ENCODE data around the gene ARID1B.

DNA sequence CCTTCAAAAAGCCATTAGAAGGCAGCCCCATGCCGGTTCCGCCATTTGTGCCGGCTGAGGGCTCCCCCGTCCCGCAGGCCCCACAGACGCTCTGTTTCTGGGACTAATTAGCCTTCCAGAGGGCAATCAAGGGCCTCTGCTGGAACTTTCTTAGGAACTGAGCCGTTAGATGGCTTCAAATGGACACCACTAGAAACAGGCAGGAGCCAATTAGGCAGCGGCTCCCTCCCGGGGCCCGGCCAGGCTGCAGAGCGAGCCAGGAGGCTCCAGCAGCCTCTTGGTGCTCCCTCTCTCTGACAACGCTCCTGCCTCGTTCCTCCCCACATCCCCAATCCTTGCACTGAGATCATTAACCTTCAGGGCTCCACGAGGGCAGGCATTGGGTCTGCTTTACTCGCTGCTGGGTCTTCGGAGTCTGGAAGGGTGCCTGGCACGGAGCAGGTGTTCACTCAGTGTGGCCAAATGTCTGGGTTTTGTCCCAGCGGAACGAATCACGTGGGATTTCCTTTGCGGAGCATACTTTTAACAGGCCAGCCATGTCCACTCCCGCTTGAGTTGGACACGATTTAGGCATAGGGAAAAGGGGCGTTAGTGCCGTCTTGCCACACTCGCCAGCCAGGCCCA lies 447.9 kb downstream of the ARID1B start:
- TF ChIP-seq, protein P1, sequence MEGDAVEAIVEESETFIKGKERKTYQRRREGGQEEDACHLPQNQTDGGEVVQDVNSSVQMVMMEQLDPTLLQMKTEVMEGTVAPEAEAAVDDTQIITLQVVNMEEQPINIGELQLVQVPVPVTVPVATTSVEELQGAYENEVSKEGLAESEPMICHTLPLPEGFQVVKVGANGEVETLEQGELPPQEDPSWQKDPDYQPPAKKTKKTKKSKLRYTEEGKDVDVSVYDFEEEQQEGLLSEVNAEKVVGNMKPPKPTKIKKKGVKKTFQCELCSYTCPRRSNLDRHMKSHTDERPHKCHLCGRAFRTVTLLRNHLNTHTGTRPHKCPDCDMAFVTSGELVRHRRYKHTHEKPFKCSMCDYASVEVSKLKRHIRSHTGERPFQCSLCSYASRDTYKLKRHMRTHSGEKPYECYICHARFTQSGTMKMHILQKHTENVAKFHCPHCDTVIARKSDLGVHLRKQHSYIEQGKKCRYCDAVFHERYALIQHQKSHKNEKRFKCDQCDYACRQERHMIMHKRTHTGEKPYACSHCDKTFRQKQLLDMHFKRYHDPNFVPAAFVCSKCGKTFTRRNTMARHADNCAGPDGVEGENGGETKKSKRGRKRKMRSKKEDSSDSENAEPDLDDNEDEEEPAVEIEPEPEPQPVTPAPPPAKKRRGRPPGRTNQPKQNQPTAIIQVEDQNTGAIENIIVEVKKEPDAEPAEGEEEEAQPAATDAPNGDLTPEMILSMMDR (conservative IDR thresholded peaks at IDR 0.05) = no peak
- TF ChIP-seq EZH2 (IDR thresholded peaks at IDR 0.05; ENCODE audit: low read depth) = no peak

All from PC-9 (cell line).